Hepatocyte (in vitro differentiated cells): ENCODE measurements around the gene OR14A16.

Source experiments
- EZH2 ChIP-seq: fragments of 200-600 bp; sonication (generic); IDR thresholded peaks from 2 replicates; pipeline ENCODE4 v1.6.1; 2016; ENCODE audit warnings: antibody characterized with exemption, mild to moderate bottlenecking, borderline replicate concordance
- EZH2phosphoT487 ChIP-seq: fragments of 200-600 bp; sonication (generic); IDR thresholded peaks from one replicate; pipeline ENCODE4 v1.6.1; 2018; ENCODE audit warnings: antibody characterized with exemption, mild to moderate bottlenecking, low read depth, moderate library complexity; ENCODE audit not compliant: unreplicated experiment, severe bottlenecking
- TF ChIP-seq, protein P1 (sequence below): fragments of 200-600 bp; sonication (generic); IDR thresholded peaks from 2 replicates; pipeline ENCODE4 v1.5.1; 2016; ENCODE audit warnings: antibody characterized with exemption, mild to moderate bottlenecking; ENCODE audit not compliant: poor library complexity

DNA sequence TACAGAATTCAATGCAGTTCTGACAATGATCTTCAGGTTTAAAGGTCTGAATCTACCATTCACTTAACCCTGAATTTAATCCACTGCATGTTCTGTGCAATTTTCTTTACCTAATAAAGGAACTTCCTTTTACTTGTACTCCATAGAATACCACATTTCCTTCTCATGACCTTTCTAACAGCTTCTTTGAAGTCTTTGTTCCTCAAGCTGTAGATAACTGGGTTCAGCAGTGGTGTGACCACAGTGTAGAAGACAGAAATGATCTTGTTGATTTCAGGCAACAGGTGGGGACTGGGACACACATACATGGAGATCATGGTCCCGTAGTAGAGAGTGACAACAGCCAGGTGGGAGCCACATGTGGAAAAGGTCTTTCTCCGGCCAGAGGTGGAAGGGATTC is 16.9 kb upstream of the OR14A16 start:
- no peak for TF ChIP-seq EZH2
- TF ChIP-seq, protein P1, sequence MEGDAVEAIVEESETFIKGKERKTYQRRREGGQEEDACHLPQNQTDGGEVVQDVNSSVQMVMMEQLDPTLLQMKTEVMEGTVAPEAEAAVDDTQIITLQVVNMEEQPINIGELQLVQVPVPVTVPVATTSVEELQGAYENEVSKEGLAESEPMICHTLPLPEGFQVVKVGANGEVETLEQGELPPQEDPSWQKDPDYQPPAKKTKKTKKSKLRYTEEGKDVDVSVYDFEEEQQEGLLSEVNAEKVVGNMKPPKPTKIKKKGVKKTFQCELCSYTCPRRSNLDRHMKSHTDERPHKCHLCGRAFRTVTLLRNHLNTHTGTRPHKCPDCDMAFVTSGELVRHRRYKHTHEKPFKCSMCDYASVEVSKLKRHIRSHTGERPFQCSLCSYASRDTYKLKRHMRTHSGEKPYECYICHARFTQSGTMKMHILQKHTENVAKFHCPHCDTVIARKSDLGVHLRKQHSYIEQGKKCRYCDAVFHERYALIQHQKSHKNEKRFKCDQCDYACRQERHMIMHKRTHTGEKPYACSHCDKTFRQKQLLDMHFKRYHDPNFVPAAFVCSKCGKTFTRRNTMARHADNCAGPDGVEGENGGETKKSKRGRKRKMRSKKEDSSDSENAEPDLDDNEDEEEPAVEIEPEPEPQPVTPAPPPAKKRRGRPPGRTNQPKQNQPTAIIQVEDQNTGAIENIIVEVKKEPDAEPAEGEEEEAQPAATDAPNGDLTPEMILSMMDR: no peak
- TF ChIP-seq EZH2phosphoT487: no peak
